ENCODE results near the gene GSG1L2.

Gene GSG1L2

DNA sequence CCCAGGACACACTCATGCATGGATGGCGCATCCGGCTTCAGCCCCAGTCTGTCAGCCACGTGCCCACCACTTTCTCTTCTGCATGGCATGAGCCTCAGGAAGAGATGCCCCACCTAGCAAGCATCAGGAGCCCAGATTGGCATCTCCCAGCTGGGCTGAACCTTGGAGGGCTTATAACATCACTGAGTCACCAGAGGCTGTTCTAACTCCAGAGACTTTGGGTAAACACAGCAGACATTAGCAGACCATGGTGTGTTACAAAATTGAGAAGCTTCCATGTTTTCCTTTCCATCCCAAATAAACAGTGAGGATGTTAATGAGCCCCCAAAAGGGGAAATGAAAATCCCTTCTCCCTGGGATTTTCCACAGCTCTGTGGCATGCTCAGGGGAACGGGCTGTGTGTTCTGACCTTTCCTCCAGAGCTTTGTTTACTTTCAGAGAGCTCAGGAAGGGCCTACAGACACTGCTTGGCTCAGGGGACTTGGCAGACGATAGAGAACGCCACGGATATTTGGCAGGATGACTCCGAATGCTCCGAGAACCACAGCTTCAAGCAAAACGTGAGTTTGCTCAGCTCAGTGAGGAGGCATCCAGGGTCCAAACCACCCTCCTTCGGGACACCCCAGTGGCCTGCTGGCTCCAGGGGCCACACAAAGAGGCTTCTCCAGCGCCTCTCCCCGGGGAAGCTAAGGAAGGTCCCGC lies 20.3 kb upstream of the GSG1L2 start:
- no peak overlapping the region for H3K4me3 ChIP-seq (ENCODE audit: control insufficient read depth, low read depth, low read length)
- no peak for TF ChIP-seq CTCF (IDR thresholded peaks at IDR 0.05; ENCODE audit: control insufficient read depth, insufficient read depth, low read depth, low read length, missing control alignments)
- DNase-seq (ENCODE audit: low read depth) = no peak

DNA sequence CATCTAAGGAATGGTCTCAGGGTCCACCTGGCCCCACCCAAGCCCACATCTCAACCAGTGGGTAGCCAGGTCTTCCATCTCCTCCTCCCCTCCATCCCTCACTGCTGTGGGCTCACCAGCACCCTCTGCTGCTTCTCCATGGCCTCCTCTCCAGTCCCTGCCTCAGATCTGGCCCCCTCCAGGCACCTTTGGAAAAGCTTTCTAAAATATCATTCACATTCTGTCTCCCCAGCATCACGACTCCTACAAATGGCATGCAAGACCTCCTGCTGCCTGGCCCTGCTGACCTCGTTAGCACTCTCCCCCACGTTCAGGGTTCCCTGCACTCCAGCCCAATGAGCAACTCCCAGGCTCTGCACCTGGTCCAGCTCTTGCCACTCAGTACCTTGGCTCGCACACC lies 17.6 kb upstream of the GSG1L2 start:
- no peak overlapping the region for H3K4me3 ChIP-seq (ENCODE audit: control insufficient read depth, low read depth, low read length)
- no peak for TF ChIP-seq CTCF (IDR thresholded peaks at IDR 0.05; ENCODE audit: control insufficient read depth, insufficient read depth, low read depth, low read length, missing control alignments)
- no peak for DNase-seq (ENCODE audit: low read depth)

- H3K4me3 ChIP-seq (ENCODE audit: control insufficient read depth, low read depth, low read length) = no peak overlapping the region
- DNase-seq (ENCODE audit: low read depth) = no peak
- TF ChIP-seq CTCF (IDR thresholded peaks at IDR 0.05; ENCODE audit: control insufficient read depth, insufficient read depth, low read depth, low read length, missing control alignments) = no peak
Measured at GRCh38 chr17:9837551-9838471, 15.9 kb upstream of the GSG1L2 start.

DNA sequence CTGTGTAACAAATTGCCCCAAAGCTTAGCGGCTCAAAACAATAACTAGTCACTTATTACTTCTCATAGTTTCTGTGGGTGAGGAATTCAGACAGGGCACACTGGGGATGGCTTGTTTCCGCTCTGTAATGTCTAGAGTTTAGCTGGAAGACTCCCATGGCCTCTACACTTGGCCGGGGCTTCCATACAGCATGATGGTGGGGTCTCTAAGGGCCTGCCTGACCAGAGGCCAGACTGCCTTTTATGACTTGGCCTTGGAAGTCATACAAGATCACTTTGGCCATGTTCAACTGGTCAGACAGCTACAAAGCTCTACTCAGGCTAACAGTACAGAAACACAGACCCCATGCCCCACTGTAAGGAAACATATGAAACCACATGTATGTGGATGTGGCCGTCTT lies 12.0 kb upstream of the GSG1L2 start:
- no peak overlapping the region for H3K4me3 ChIP-seq (ENCODE audit: control insufficient read depth, low read depth, low read length)
- DNase-seq (ENCODE audit: low read depth) = no peak
- no peak for TF ChIP-seq CTCF (IDR thresholded peaks at IDR 0.05; ENCODE audit: control insufficient read depth, insufficient read depth, low read depth, low read length, missing control alignments)

DNA sequence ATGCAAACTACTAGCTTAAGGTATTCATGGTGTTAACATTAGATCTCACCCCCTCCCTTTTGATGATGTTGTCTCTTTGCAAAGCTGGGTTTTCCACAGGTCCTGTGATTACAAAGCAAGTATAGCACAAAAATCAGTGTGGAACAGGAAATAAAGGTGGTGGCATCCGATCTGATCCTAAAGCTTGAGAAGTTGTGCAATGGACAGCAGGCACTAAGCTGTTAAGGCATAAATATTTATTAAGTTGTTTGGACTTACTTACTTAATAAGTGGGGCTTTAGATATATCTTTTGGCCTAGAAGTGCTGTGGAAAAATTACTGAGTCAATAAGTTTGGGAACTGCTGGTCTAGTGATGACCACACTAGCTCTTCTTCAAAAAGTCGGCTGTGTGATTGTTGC lies 8.8 kb upstream of the GSG1L2 start:
- no peak for DNase-seq (ENCODE audit: low read depth)
- TF ChIP-seq CTCF (IDR thresholded peaks at IDR 0.05; ENCODE audit: control insufficient read depth, insufficient read depth, low read depth, low read length, missing control alignments) = no peak

GRCh38 chr17:9829343-9829742 lies 7.5 kb upstream of the GSG1L2 start:
- no peak for DNase-seq (ENCODE audit: low read depth)
- TF ChIP-seq CTCF (IDR thresholded peaks at IDR 0.05; ENCODE audit: control insufficient read depth, insufficient read depth, low read depth, low read length, missing control alignments) = no peak
- H3K4me3 ChIP-seq (ENCODE audit: control insufficient read depth, low read depth, low read length) = no peak overlapping the region

More for the DNA sequence above, 8.8 kb upstream of the GSG1L2 start:
- H3K4me3 ChIP-seq (ENCODE audit: control insufficient read depth, low read depth, low read length) = no peak overlapping the region
